ENCODE results near the gene FABP6. TPM values are rescaled to one million over a fixed set of nuclear protein-coding genes. Genes with fewer than 3 reads are reported as not detected.

Gene FABP6
- total and polyA plus RNA-seq, 9 of the 15 experiments (the other 6 are each of a cell fraction or from before 2014, with no cell fraction given) = 0.11 to 0.33 (median 0.21) TPM; not detected in 4

- no peak for TF ChIP-seq CUX1 (CRISPR knock-in tag; IDR thresholded peaks at IDR 0.05)
- no peak for TF ChIP-seq TGIF2 (CRISPR knock-in tag; IDR thresholded peaks at IDR 0.05)
- TF ChIP-seq ATF4 (CRISPR knock-in tag; IDR thresholded peaks at IDR 0.05) = no peak
- TF ChIP-seq ZNF609 (CRISPR knock-in tag; IDR thresholded peaks at IDR 0.05; ENCODE audit: borderline replicate concordance) = no peak
- TF ChIP-seq CEBPZ (IDR thresholded peaks at IDR 0.05; ENCODE audit: borderline replicate concordance, low read depth, low read length) = no peak
- TF ChIP-seq ZNF165 (CRISPR knock-in tag; IDR thresholded peaks at IDR 0.05; ENCODE audit: borderline replicate concordance) = no peak
- TF ChIP-seq ZFP36 (IDR thresholded peaks at IDR 0.05; ENCODE audit: low read depth, low read length, partially characterized antibody) = no peak
- TF ChIP-seq ETV6 (IDR thresholded peaks at IDR 0.05; ENCODE audit: borderline replicate concordance in 1 of 2, low read depth in 2 of 2, low read length in 1 of 2) = no peak
- TF ChIP-seq ETV6 (CRISPR knock-in tag; IDR thresholded peaks at IDR 0.05; ENCODE audit: borderline replicate concordance) = no peak
- no peak for TF ChIP-seq POLR2B (IDR thresholded peaks at IDR 0.05; ENCODE audit: low read depth, partially characterized antibody)
Measured at GRCh38 chr5:160260006-160260775, 30.9 kb downstream of the FABP6 start (continued).

Data from K562 (cell line).